Effector CD8-positive, alpha-beta T cell (primary cell): Measurements from ENCODE around the gene CSAD.
A peak's percentile ranks its signal among the peaks of the same experiment; 100 is the strongest.
"Not testable (repeated sequence)": the region's sequence is repeated elsewhere in the genome, so short reads cannot be mapped to it uniquely, and the experiment has no call there.

Source experiments
- DNase-seq: peaks from one replicate; lab custom pipeline; 2025; lab: John Stamatoyannopoulos, UW

The CSAD gene

GRCh38 chr12:53218551-53219291, 38.0 kb upstream of the CSAD start:
- no peak for DNase-seq

- DNase-seq = no peak
Measured at GRCh38 chr12:53217931-53218307, 37.2 kb upstream of the CSAD start.

- no peak for DNase-seq
Measured at GRCh38 chr12:53217051-53217930, 36.6 kb upstream of the CSAD start.

GRCh38 chr12:53215497-53215896, 34.8 kb upstream of the CSAD start:
- DNase-seq = no peak

DNA sequence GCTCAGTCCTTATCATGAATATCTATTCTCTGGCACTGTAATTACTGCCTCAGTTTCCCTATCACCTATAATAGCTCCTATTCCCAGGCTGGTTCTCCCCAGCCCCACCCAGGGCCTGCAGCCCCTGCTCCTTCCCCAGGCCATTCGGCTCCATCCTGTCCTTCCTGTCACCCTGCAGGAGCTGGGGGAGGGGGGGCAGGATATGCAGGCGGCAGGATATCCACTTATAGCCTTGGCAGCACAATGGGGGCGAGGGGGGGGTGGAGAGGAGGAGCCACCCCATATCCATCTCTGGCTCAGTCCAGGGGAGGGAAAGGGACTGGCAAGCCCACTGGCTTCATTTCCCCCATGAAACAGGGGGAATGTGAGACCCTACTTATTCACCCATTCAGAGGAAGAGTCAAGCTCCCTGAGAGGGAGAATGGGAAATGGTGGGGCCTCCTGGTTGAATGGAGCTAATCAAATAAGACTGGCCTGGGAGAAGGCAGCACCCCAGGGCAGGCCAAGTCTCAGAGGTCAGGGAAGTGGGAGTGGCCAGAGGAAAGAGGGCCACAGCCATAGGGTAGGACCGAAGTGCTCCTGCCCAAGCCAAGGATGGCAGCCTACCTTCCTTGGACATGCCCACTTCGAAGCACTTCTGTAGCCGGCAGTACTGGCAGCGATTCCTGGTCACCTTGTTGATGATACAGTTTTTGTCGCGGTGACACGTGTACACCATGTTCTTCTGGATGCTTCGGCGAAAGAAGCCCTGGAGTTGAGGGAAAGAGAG, 34.1 kb upstream of the CSAD start:
- no peak for DNase-seq

DNA sequence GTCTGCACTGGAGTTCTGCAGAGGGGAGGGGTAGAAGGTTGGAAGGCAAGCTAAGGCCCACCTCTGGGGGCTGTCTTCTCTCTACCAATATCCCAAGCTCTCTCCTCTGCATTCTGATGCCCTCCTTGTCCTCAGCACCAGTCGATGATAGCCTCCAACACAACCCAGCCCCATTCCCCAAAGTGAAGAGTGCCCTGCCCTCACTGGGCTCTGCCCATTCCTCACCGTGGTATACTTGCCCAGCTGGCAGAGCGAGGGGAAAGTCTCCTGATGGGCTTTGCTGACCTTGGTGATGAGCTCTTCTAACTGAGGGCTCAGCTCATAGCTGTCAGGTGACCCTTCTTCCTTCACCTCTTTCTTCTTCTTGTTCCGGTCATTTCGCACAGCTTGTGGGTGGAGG, 33.5 kb upstream of the CSAD start:
- DNase-seq = no peak

DNA sequence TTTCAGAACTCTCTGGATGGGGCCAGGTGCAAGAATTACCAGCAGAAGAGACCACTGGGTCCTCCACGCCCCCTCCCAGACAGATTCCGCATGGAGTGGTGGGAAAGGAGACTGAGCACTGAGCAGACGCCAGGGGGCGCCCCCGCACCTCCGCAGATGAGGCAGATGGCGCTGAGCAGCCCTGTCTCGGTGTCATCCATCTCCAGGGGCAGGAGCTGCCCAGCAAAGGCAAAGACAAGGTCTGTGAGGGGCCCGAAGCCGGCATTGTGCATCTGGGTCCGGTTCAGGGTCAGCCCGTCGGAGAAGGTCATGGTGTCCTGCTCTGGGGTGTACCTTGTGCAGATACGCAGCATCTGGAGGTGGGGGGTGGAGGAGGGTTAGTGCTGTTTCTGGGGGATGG, 32.6 kb upstream of the CSAD start:
- DNase-seq = peak; percentile 73

DNA sequence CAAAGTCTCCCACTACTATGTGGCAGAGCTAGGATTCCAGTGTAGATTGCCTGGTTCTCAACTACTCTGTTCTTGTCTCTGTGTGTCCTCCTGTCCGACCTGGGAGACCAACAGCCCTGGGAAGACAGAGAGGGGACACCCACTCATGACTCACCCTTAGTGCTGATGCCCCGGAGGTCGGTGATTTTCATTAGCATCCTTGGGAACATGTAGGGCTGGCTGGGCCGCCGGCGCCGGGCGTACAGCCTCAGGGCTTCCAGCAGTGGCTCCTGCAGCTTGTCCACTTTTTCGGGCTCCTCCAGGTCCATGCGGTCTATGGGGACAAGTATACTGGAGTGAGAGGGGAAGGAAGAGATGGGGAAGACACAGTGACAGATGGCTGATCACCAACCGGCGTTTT, 32.2 kb upstream of the CSAD start:
- no peak for DNase-seq

GRCh38 chr12:53211476-53212381, 31.0 kb upstream of the CSAD start:
- no peak for DNase-seq

GRCh38 chr12:53210843-53211242, 30.1 kb upstream of the CSAD start:
- DNase-seq = no peak

DNA sequence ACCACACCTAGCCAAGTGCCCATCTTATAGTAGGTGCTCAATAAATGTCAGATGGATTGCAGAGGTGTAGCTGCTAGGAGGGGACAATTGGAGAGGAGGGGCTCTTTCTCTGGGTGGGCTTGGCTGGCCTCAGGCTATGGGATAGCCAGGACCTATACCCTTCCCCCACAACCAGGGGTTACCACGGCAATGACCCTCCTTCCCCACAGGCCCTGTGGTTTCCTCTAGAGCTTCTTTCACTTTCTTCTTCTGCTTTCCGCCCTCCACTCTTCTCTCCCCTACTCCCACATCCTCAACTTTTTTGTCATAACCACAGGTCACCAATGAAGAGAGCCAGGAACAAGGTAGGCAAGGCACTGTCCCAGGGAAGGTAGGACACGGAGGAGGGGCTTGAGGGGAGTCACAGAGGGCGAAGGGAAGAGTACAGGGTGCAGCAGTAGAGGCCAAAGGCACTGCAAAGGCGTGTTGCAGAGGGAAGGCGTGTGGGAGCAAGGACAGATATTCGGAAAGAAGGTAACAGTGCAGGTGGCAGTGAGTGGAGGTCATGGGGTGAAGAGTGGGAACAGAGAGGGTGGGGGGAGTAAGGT, 28.2 kb upstream of the CSAD start:
- DNase-seq = no peak

- DNase-seq = no peak
Measured at GRCh38 chr12:53208435-53208834, 27.7 kb upstream of the CSAD start.

DNA sequence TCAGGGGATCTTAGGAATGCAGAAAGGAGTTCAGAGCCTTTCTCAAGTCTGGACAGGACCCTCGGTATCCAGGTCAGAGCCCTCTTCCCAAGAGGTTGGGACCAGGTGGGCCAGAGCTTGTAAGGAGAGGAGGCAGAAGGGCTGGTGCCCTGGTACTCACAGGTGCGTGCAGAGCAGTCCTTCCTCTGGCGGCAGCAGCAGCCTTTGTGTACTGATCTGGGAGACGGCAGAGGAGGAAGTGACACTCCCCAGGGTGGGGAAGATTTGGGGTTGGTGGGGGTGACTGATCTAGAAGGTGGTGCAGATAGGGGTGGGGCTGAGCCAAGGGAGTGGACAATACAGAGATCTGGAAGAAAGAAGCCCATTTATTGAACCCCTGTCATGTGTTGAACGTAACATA, 26.3 kb upstream of the CSAD start, which contains the start of gene ITGB7:
Gene ITGB7, minus strand, starts transcription at position 210 of the 400 bp plus-strand sequence. CDS start 6,808 bp downstream, outside the sequence.
- peak; percentile 38 for DNase-seq

- DNase-seq = no peak
Measured at GRCh38 chr12:53205747-53206419, 25.2 kb upstream of the CSAD start.

DNA sequence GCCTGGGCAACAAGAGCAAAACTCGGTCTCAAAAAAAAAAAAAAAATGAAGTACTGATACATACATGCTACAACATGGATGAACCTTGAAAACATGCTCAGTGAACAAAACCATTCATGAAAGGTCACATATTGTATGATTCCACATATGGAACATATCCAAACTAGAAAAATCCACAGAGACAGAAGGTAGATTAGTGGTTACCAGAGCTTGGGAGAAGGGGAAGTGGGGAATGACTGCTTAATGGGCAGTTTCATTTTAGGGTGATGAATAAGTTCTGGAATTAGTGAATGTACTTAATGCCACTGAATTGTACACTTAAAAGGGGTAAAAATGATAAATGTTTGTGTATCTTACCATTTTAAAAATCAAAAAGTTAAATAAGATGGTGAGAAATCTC, 23.6 kb upstream of the CSAD start:
- no peak for DNase-seq

GRCh38 chr12:53202316-53202715, 21.6 kb upstream of the CSAD start:
- not testable (repeated sequence) for DNase-seq

- DNase-seq = no peak
Measured at GRCh38 chr12:53201639-53202038, 20.9 kb upstream of the CSAD start.

- DNase-seq = no peak
Measured at GRCh38 chr12:53201177-53201541, 20.4 kb upstream of the CSAD start.

- no peak for DNase-seq
Measured at GRCh38 chr12:53200458-53201176, 19.9 kb upstream of the CSAD start.

- no peak for DNase-seq
Measured at GRCh38 chr12:53200107-53200457, 19.4 kb upstream of the CSAD start.
